H1 (cell line): Measurements from ENCODE around the gene UVSSA. TPM values are rescaled to one million over a fixed set of nuclear protein-coding genes. Genes with fewer than 3 reads are reported as not detected.

Experiments
- ATF2 ChIP-seq: IDR thresholded peaks from 2 replicates; pipeline ENCODE4 v1.6.1; 2012; ENCODE audit warnings: low read length, inconsistent platforms
- JUND ChIP-seq: IDR thresholded peaks from 2 replicates; pipeline ENCODE4 v1.6.1; 2011; ENCODE audit warnings: mild to moderate bottlenecking, improper control_type of control experiment, low read length
- NANOG ChIP-seq: IDR thresholded peaks from 2 replicates; pipeline ENCODE4 v1.6.1; 2011; ENCODE audit warnings: low read length, low read depth, mild to moderate bottlenecking, inconsistent platforms; ENCODE audit not compliant: insufficient read depth, poor library complexity, severe bottlenecking
- RXRA ChIP-seq: IDR thresholded peaks from 2 replicates; pipeline ENCODE4 v1.6.1; 2011; ENCODE audit warnings: low read depth, mild to moderate bottlenecking, low read length, moderate library complexity; ENCODE audit not compliant: insufficient read depth
- TBP ChIP-seq: IDR thresholded peaks from 2 replicates; pipeline ENCODE4 v1.6.1; 2011; ENCODE audit warnings: low read depth, low read length, improper control_type of control experiment
- polyA plus RNA-seq, 7 experiments: library from polyadenylated mRNA; depleted of rRNA in 3 of 7; stranded (reverse) in 5 of 7; unstranded in 2 of 7; fragments of >200 nt in 5 of 7; fragments of 200-250 nt in 2 of 7; gene quantifications; 1 replicate in 5 of 7; 2 replicates in 1 of 7; 4 replicates in 1 of 7; pipeline versions ENCODE4 v1.2.1 to v1.2.3, GENCODE V29; 2011 to 2013; ENCODE audit warnings: missing spikeins in 2 of 7, mixed read lengths in 2 of 7
- total RNA-seq: library from RNA; stranded (reverse); fragmentation: NEBNext Ultra II Directional; extraction: Animal tissue kit (Norgen Biotek cat#: 25700); gene quantifications from 2 replicates; pipeline ENCODE4 v1.2.1, GENCODE V29; 2021

The UVSSA gene
- total and polyA plus RNA-seq, 2 of the 8 experiments (the other 6 are each of a cell fraction or from before 2014, with no cell fraction given), result 14.5 to 19.4 TPM

GRCh38 chr4:1345903-1346780 lies 866 bp upstream of the UVSSA start (continued):
- TF ChIP-seq ATF2 (no peak), TBP (no peak), NANOG (no peak), JUND (no peak), RXRA (no peak)
